ENCODE measurements around the gene HMGN1.

The HMGN1 gene

DNA sequence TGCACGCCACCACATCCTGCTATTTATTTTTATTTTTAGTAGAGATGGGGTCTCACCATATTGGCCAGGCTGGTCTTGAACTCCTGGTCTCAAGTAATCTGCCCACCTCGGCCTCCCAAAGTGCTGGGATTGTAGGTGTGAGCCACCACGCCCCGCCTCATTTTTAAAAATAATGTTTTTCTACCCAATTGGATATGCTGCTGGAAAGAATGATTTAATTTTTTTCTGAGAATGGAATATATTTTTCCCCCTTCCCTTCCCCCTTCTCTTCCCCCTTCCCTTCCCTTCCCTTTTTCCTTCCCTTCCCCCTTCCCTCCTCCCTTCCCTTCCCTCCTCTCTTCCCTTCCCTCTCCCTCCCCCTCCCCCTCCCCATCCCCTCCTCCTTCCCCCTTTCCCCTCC lies 17.7 kb upstream of the HMGN1 start:
- DNase-seq (ENCODE audit: insufficient read length, low spot score) (no peak), FAIRE-seq (no peak)
- TF ChIP-seq, protein P1, sequence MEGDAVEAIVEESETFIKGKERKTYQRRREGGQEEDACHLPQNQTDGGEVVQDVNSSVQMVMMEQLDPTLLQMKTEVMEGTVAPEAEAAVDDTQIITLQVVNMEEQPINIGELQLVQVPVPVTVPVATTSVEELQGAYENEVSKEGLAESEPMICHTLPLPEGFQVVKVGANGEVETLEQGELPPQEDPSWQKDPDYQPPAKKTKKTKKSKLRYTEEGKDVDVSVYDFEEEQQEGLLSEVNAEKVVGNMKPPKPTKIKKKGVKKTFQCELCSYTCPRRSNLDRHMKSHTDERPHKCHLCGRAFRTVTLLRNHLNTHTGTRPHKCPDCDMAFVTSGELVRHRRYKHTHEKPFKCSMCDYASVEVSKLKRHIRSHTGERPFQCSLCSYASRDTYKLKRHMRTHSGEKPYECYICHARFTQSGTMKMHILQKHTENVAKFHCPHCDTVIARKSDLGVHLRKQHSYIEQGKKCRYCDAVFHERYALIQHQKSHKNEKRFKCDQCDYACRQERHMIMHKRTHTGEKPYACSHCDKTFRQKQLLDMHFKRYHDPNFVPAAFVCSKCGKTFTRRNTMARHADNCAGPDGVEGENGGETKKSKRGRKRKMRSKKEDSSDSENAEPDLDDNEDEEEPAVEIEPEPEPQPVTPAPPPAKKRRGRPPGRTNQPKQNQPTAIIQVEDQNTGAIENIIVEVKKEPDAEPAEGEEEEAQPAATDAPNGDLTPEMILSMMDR (IDR thresholded peaks at IDR 0.05; ENCODE audit: insufficient read depth, missing control alignments) = no peak

DNA sequence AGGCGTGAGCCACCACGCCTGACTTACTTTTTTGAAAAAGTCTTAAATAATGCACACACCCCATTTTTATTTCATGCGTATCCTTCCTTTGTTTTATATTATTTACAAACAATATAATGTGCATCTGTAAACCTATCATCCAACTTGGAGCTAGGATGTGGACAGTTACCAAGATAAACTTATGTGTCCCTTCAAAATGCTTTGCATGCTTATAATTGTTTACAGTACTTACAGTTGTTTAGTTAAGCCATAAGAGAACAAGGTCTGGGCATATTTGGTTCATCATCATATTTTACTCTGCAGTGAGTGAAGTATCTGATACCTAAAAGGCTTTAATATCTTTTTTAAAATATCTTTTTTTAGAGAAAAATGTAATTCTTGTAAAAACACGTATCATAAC lies 16.1 kb upstream of the HMGN1 start:
- DNase-seq (ENCODE audit: insufficient read length, low spot score) (no peak), FAIRE-seq (no peak)
- TF ChIP-seq, protein P1 (IDR thresholded peaks at IDR 0.05; ENCODE audit: insufficient read depth, missing control alignments) = no peak

DNA sequence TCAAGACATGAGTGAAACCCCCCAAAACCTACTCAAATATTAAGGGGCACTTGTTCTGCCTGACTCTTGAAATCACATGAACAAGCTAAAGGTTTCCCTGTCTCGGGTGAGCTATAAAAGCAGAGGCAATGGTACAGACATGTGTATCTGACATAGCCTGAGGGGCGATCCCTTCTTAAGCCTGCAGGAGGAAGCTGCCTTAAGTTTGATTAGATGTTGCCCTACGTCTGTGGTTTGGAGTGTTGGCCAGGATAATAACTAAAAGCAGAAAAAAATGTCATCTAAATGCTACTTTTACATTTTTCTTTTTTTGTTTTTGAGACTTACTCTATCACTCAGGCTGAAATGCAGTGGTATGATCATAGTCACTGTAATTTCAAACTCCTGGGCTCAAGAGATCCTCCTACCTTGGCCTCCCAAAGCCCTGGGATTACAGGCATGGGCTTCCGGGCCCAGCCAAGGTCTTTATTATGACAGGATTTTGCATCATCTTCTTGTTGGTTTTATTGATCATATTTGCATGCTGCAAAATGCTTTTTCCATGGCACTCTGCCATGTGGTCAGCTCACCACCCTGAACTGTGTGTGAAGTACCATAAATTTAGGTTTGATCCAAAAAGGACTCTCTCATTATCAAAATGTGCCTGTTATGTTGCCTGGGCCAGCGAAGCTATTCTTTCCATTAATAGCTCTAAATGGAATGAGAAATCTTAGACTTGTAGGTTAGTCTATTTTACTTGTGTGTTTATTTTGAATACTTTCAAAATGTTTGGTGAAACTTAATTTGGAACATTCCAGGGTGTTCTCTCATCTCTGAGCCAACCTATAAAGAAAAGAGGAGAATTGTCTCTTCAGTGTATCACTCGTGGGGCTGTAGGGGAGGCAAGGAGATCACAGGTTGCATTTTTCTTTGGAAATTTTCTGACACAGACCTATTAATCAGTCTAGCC lies 15.0 kb upstream of the HMGN1 start:
- DNase-seq (ENCODE audit: insufficient read length, low spot score) = no peak
- no peak for FAIRE-seq
- TF ChIP-seq, protein P1 (IDR thresholded peaks at IDR 0.05; ENCODE audit: insufficient read depth, missing control alignments) = no peak

DNA sequence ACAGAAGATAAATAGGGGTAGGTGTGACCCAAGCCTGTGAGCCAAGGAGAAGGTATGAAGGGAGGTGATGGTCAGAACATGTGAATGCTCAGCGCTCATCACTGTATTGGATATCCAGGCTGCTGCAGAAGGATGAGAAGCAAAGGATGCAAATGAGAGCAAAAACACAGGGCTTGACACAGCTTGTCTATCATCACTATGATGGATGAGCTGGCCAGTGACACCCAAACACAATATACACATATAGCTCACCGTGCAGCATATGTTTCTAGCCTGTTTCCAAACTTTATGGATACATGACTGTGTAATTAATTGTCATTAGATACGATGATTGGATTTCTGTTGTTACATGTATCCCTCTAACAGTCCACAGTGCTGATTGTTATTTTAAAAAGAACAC lies 13.8 kb upstream of the HMGN1 start:
- TF ChIP-seq, protein P1 (IDR thresholded peaks at IDR 0.05; ENCODE audit: insufficient read depth, missing control alignments) = no peak
- no peak for DNase-seq (ENCODE audit: insufficient read length, low spot score)
- FAIRE-seq = no peak

DNA sequence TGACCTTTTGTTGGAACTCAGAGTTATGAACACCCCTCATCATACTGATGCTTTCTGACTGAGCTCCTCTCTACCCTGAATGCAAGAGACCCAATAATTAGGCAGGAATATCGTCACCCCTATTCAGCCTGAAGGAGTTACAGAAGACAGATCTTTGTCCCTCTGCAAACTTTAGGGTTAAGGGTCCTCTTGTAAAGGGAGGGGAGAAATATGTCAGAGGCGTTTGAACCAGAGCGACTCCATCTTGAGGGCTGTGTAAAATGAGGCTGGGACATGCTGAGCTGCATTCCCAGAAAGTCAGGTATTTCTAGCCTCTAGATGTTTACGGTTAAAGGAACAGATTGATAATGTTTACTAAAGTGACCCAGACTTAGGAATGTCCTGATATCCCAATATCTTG lies 10.5 kb upstream of the HMGN1 start:
- FAIRE-seq (no peak), DNase-seq (ENCODE audit: insufficient read length, low spot score) (no peak)
- TF ChIP-seq, protein P1 (IDR thresholded peaks at IDR 0.05; ENCODE audit: insufficient read depth, missing control alignments) = no peak

DNA sequence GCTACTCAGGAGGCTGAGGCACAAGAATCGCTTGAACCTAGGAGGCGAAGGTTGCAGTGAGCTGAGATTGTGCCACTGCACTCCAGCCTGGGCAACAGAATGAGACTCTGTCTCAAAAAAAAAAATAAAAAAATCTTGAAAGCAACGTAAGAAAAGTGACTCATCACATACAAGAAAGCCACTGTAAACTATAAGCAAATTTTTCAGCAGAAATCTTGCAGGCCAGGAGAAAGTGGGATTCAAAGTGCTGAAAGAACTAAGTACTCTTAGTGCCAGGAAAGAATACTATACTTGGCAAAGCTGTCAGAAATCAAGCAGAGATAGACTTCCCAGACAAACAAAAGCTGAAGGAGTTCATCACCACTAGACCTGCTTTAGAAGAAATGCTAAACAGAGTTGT lies 4.4 kb upstream of the HMGN1 start:
- TF ChIP-seq, protein P1 (IDR thresholded peaks at IDR 0.05; ENCODE audit: insufficient read depth, missing control alignments) = no peak
- FAIRE-seq = no peak
- DNase-seq (ENCODE audit: insufficient read length, low spot score) = no peak

All from D721Med (cell line).